Measurements from ENCODE around the gene PPP1R7. TPM values are rescaled to one million over a fixed set of nuclear protein-coding genes. Genes with fewer than 3 reads are reported as not detected.

PPP1R7 gene
- total and polyA plus RNA-seq, 4 donors = 18.0 to 45.8 (median 29.0) TPM

DNA sequence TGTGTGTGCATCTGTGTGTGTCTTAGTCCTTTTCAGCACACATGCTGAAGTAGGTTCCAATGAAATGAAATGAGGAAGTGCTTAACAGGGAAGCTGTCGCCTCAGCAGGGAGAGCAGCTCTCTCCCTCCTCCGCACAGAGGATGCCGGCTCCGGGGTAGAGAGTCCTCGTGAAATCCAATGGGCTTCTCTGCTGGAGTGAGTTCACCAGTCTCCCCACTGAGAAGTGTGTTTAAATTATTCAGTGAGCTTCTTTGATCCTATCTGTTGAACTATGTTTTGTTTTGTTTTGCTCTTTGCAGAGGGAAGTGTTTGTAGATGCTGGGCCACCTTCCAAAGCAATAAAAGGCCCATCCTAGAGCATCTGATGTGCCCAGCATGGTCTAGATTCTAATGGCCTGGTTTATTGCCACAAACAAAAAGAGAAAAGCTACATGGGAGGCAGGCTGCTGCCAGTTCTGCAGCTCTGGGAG, 6.7 kb downstream of the PPP1R7 start:
- DNase-seq (ENCODE audit: low spot score) = no peak
- Histone ChIP-seq H3K27ac (ENCODE audit: low read depth in 1 of 2, low read length in 2 of 2) (no peak overlapping the region), H3K9me3 (ENCODE audit: control insufficient read depth in 4 of 4, low read length in 3 of 4) (no peaks in the 10 kb centered on the region), H3K4me1 (ENCODE audit: control insufficient read depth in 4 of 4, insufficient read depth in 4 of 4, low read length in 3 of 4) (no peaks in the 10 kb centered on the region), H3K9ac (ENCODE audit: low read depth in 1 of 2, low read length in 2 of 2) (no peak overlapping the region), H3K4me3 (ENCODE audit: low read depth in 1 of 3, low read length in 3 of 3) (no peak overlapping the region), H3K27me3 (ENCODE audit: control insufficient read depth in 4 of 4, insufficient read depth in 4 of 4, low read length in 3 of 4) (no peaks in the 10 kb centered on the region), H3K36me3 (ENCODE audit: control insufficient read depth in 4 of 4, insufficient read depth in 3 of 4, low read depth in 1 of 4, low read length in 3 of 4) (peaks cover 14 to 44% (median 17%) of the 10 kb centered on the region in 4 donors)
- 86% methylated on average over 5 of the region's 5 CpGs for WGBS
- TF ChIP-seq, protein P1, sequence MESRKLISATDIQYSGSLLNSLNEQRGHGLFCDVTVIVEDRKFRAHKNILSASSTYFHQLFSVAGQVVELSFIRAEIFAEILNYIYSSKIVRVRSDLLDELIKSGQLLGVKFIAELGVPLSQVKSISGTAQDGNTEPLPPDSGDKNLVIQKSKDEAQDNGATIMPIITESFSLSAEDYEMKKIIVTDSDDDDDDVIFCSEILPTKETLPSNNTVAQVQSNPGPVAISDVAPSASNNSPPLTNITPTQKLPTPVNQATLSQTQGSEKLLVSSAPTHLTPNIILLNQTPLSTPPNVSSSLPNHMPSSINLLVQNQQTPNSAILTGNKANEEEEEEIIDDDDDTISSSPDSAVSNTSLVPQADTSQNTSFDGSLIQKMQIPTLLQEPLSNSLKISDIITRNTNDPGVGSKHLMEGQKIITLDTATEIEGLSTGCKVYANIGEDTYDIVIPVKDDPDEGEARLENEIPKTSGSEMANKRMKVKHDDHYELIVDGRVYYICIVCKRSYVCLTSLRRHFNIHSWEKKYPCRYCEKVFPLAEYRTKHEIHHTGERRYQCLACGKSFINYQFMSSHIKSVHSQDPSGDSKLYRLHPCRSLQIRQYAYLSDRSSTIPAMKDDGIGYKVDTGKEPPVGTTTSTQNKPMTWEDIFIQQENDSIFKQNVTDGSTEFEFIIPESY (IDR thresholded peaks at IDR 0.05) = no peak
- TF ChIP-seq RAD21 (IDR thresholded peaks at IDR 0.05) = no peak
- TF ChIP-seq FOXA2 (IDR thresholded peaks at IDR 0.05) = no peak
- TF ChIP-seq, protein P2, sequence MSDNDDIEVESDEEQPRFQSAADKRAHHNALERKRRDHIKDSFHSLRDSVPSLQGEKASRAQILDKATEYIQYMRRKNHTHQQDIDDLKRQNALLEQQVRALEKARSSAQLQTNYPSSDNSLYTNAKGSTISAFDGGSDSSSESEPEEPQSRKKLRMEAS (IDR thresholded peaks at IDR 0.05) = no peak
- no peak for TF ChIP-seq JUND (IDR thresholded peaks at IDR 0.05)
- TF ChIP-seq GABPA (IDR thresholded peaks at IDR 0.05 in 1 of 2, conservative IDR thresholded peaks at IDR 0.05 in 1 of 2) = no peak
- TF ChIP-seq RXRA (IDR thresholded peaks at IDR 0.05) = no peak
- TF ChIP-seq, protein P3, sequence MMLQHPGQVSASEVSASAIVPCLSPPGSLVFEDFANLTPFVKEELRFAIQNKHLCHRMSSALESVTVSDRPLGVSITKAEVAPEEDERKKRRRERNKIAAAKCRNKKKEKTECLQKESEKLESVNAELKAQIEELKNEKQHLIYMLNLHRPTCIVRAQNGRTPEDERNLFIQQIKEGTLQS (IDR thresholded peaks at IDR 0.05) = no peak
- TF ChIP-seq, protein P4, sequence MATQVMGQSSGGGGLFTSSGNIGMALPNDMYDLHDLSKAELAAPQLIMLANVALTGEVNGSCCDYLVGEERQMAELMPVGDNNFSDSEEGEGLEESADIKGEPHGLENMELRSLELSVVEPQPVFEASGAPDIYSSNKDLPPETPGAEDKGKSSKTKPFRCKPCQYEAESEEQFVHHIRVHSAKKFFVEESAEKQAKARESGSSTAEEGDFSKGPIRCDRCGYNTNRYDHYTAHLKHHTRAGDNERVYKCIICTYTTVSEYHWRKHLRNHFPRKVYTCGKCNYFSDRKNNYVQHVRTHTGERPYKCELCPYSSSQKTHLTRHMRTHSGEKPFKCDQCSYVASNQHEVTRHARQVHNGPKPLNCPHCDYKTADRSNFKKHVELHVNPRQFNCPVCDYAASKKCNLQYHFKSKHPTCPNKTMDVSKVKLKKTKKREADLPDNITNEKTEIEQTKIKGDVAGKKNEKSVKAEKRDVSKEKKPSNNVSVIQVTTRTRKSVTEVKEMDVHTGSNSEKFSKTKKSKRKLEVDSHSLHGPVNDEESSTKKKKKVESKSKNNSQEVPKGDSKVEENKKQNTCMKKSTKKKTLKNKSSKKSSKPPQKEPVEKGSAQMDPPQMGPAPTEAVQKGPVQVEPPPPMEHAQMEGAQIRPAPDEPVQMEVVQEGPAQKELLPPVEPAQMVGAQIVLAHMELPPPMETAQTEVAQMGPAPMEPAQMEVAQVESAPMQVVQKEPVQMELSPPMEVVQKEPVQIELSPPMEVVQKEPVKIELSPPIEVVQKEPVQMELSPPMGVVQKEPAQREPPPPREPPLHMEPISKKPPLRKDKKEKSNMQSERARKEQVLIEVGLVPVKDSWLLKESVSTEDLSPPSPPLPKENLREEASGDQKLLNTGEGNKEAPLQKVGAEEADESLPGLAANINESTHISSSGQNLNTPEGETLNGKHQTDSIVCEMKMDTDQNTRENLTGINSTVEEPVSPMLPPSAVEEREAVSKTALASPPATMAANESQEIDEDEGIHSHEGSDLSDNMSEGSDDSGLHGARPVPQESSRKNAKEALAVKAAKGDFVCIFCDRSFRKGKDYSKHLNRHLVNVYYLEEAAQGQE (IDR thresholded peaks at IDR 0.05) = no peak
- no peak for TF ChIP-seq TAF1 (conservative IDR thresholded peaks at IDR 0.05)
- TF ChIP-seq YY1 (IDR thresholded peaks at IDR 0.05) = no peak
- TF ChIP-seq FOXA1 (IDR thresholded peaks at IDR 0.05) = no peak
- no peak for TF ChIP-seq HNF4A (conservative IDR thresholded peaks at IDR 0.05)
- TF ChIP-seq SP1 (IDR thresholded peaks at IDR 0.05) = no peak

DNA sequence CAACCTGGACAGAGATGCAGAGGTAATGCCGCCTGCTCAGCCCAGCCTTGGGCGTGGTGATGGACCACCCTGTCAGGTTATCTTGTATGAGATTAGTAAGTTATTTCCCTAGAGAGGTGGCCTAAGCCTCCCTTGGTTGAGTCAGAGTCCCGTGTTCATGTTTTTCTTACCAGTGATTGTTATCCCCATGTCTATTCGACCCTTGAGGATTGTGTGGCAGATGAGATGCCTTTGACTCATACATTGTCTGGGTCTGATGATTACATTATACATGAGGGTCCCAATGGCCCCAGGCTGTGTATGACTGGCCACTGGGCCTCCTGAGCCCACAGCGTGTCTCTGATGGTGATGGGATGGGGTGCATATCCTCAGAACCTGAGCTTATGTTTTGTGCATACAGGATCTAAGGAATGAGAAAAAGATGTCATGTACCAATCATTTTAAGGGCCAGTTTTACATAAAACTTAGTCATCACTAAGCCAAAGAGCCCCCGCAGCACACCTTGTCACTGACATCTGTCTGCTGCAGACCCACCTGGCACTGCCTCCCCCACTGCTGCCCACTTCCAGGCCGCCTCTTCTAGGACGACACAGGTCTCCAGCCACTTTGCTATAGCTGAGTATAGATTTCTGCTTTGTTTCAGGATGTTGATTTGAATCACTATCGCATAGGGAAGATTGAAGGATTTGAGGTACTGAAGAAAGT, 7.7 kb downstream of the PPP1R7 start:
- Histone ChIP-seq H3K9me3 (ENCODE audit: control insufficient read depth in 4 of 4, low read length in 3 of 4) (no peaks in the 10 kb centered on the region), H3K4me1 (ENCODE audit: control insufficient read depth in 4 of 4, insufficient read depth in 4 of 4, low read length in 3 of 4) (no peaks in the 10 kb centered on the region), H3K9ac (ENCODE audit: low read depth in 1 of 2, low read length in 2 of 2) (no peak overlapping the region), H3K36me3 (ENCODE audit: control insufficient read depth in 4 of 4, insufficient read depth in 3 of 4, low read depth in 1 of 4, low read length in 3 of 4) (peaks cover 17 to 45% (median 18%) of the 10 kb centered on the region in 4 donors), H3K27ac (ENCODE audit: low read depth in 1 of 2, low read length in 2 of 2) (no peak overlapping the region), H3K4me3 (ENCODE audit: low read depth in 1 of 3, low read length in 3 of 3) (no peak overlapping the region), H3K27me3 (ENCODE audit: control insufficient read depth in 4 of 4, insufficient read depth in 4 of 4, low read length in 3 of 4) (no peaks in the 10 kb centered on the region)
- 97% methylated on average over 9 of the region's 9 CpGs for WGBS
- no peak for DNase-seq (ENCODE audit: low spot score)
- TF ChIP-seq, protein P2 (IDR thresholded peaks at IDR 0.05) = no peak
- TF ChIP-seq FOXA1 (IDR thresholded peaks at IDR 0.05) (no peak), NR2F2 (IDR thresholded peaks at IDR 0.05) (no peak), SP1 (IDR thresholded peaks at IDR 0.05) (no peak), RXRA (IDR thresholded peaks at IDR 0.05) (no peak), HNF4G (IDR thresholded peaks at IDR 0.05) (no peak), TAF1 (conservative IDR thresholded peaks at IDR 0.05) (no peak)
- TF ChIP-seq, protein P1 (IDR thresholded peaks at IDR 0.05) = no peak
- TF ChIP-seq, protein P3 (IDR thresholded peaks at IDR 0.05) = no peak

Measured in liver (tissue), 9 donors.